ENCODE measurements around the gene OR9G4.

OR9G4 gene

GRCh38 chr11:56706486-56706885 lies 42.0 kb downstream of the OR9G4 start:
- H3K9ac ChIP-seq (ENCODE audit: low read length) = no peak overlapping the region
- H3K27ac ChIP-seq (ENCODE audit: low read length) = no peak overlapping the region
- H3K36me3 ChIP-seq (ENCODE audit: control insufficient read depth, low read depth, low read length) = no peaks in the 10 kb centered on the region

DNA sequence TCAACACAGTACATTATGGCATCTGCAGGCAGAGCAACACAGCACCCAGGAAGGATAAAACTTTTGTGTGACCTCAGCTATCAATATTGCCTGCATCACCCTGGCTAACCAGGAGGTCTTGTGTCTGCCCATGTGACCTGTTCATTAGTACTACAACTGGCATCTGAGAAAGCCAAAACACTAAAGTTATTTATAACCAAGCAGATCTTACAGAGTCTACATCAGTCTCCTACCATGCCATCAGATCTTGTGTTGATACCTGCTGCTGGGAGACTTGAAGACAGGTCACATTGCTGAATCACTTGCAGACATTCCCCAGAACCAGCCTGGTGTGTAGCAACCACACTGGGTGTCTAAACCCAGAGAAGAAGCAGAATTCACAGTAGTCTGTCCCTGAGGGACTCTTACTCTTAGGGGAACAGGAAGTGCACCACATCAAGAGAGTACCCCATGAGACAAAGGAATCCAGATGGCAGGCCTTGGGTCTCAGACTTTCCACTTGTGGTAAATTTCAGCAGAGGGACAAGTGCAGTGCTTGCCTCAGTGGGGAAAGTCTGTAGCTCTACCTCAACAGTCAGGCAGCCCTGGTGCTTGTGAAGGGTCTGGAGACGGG lies 42.6 kb downstream of the OR9G4 start:
- H3K9me3 ChIP-seq (ENCODE audit: control insufficient read depth, low read depth, low read length) = no peaks in the 10 kb centered on the region
- no peaks in the 10 kb centered on the region for H3K27me3 ChIP-seq (ENCODE audit: control insufficient read depth, insufficient read depth, low read length)
- H3K27ac ChIP-seq (ENCODE audit: low read length) = no peak overlapping the region
- H3K9ac ChIP-seq (ENCODE audit: low read length) = no peak overlapping the region
- H3K36me3 ChIP-seq (ENCODE audit: control insufficient read depth, low read depth, low read length) = no peaks in the 10 kb centered on the region
- no peak overlapping the region for H3K4me3 ChIP-seq (ENCODE audit: low read length)
- H3K4me1 ChIP-seq (ENCODE audit: control insufficient read depth, low read depth, low read length) = no peaks in the 10 kb centered on the region

More at GRCh38 chr11:56706486-56706885, 42.0 kb downstream of the OR9G4 start:
- H3K27me3 ChIP-seq (ENCODE audit: control insufficient read depth, insufficient read depth, low read length) = no peaks in the 10 kb centered on the region
- no peaks in the 10 kb centered on the region for H3K4me1 ChIP-seq (ENCODE audit: control insufficient read depth, low read depth, low read length)
- H3K4me3 ChIP-seq (ENCODE audit: low read length) = no peak overlapping the region
- H3K9me3 ChIP-seq (ENCODE audit: control insufficient read depth, low read depth, low read length) = no peaks in the 10 kb centered on the region

- Histone ChIP-seq H3K9me3 (ENCODE audit: control insufficient read depth, low read depth, low read length) (no peaks in the 10 kb centered on the region), H3K4me3 (ENCODE audit: low read length) (no peak overlapping the region), H3K27ac (ENCODE audit: low read length) (no peak overlapping the region), H3K36me3 (ENCODE audit: control insufficient read depth, low read depth, low read length) (no peaks in the 10 kb centered on the region), H3K27me3 (ENCODE audit: control insufficient read depth, insufficient read depth, low read length) (no peaks in the 10 kb centered on the region), H3K4me1 (ENCODE audit: control insufficient read depth, low read depth, low read length) (no peaks in the 10 kb centered on the region), H3K9ac (ENCODE audit: low read length) (no peak overlapping the region)
These were observed 47.5 kb downstream of the OR9G4 start for GRCh38 chr11:56700914-56701485.

- H3K4me1 ChIP-seq (ENCODE audit: control insufficient read depth, low read depth, low read length) = no peaks in the 10 kb centered on the region
- H3K36me3 ChIP-seq (ENCODE audit: control insufficient read depth, low read depth, low read length) = no peaks in the 10 kb centered on the region
- no peak overlapping the region for H3K4me3 ChIP-seq (ENCODE audit: low read length)
- H3K27ac ChIP-seq (ENCODE audit: low read length) = no peak overlapping the region
- no peak overlapping the region for H3K9ac ChIP-seq (ENCODE audit: low read length)
- no peaks in the 10 kb centered on the region for H3K27me3 ChIP-seq (ENCODE audit: control insufficient read depth, insufficient read depth, low read length)
- no peaks in the 10 kb centered on the region for H3K9me3 ChIP-seq (ENCODE audit: control insufficient read depth, low read depth, low read length)
These were observed 48.1 kb downstream of the OR9G4 start for GRCh38 chr11:56700242-56700913.

- H3K9ac ChIP-seq (ENCODE audit: low read length) = no peak within 1 kb of the TSS
- H3K9me3 ChIP-seq (ENCODE audit: control insufficient read depth, low read depth, low read length) = no peaks in the 10 kb centered on the region
- H3K27me3 ChIP-seq (ENCODE audit: control insufficient read depth, insufficient read depth, low read length) = no peaks in the 10 kb centered on the region
- no peaks in the 10 kb centered on the region for H3K36me3 ChIP-seq (ENCODE audit: control insufficient read depth, low read depth, low read length)
- no peak within 1 kb of the TSS for H3K27ac ChIP-seq (ENCODE audit: low read length)
- H3K4me3 ChIP-seq (ENCODE audit: low read length) = no peak within 1 kb of the TSS
- H3K4me1 ChIP-seq (ENCODE audit: control insufficient read depth, low read depth, low read length) = no peaks in the 10 kb centered on the region
These were observed 49.7 kb downstream of the OR9G4 start, which contains the start of gene OR9G1 for GRCh38 chr11:56698795-56699194. Gene OR9G1, plus strand, starts transcription at chr11:56699095. Its CDS starts 1,293 bp downstream, at chr11:56700388.

DNA sequence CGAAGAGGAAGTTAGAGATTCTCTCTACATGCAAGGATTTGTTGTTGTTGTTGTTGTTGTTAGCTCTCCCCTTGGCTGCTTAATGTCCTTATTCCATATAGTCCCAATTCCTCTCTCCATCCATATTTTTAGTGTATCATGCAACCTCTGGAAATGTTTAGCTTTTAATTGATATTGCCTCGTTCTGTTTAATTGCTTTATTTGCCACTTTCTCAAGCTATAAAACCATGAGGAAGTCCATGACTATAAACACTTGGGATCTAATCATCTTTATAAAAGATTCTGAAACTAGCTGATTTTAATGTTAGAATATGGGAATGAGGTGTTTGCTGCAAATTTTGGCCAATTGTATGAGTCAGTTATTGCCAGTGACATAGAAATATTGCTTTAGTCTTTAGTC lies 55.1 kb downstream of the OR9G4 start:
- Histone ChIP-seq H3K4me1 (ENCODE audit: control insufficient read depth, low read depth, low read length) (no peaks in the 10 kb centered on the region), H3K9me3 (ENCODE audit: control insufficient read depth, low read depth, low read length) (no peaks in the 10 kb centered on the region), H3K9ac (ENCODE audit: low read length) (no peak overlapping the region), H3K27me3 (ENCODE audit: control insufficient read depth, insufficient read depth, low read length) (no peaks in the 10 kb centered on the region), H3K4me3 (ENCODE audit: low read length) (no peak overlapping the region), H3K36me3 (ENCODE audit: control insufficient read depth, low read depth, low read length) (no peaks in the 10 kb centered on the region), H3K27ac (ENCODE audit: low read length) (no peak overlapping the region)
